Femur (tissue), 1 donor: ENCODE data around the gene NGFR.

Experiments
- DNase-seq: peaks from one replicate; pipeline ENCODE4 v3.0.0-alpha.2; 2017

The NGFR gene, protein sequence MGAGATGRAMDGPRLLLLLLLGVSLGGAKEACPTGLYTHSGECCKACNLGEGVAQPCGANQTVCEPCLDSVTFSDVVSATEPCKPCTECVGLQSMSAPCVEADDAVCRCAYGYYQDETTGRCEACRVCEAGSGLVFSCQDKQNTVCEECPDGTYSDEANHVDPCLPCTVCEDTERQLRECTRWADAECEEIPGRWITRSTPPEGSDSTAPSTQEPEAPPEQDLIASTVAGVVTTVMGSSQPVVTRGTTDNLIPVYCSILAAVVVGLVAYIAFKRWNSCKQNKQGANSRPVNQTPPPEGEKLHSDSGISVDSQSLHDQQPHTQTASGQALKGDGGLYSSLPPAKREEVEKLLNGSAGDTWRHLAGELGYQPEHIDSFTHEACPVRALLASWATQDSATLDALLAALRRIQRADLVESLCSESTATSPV

DNA sequence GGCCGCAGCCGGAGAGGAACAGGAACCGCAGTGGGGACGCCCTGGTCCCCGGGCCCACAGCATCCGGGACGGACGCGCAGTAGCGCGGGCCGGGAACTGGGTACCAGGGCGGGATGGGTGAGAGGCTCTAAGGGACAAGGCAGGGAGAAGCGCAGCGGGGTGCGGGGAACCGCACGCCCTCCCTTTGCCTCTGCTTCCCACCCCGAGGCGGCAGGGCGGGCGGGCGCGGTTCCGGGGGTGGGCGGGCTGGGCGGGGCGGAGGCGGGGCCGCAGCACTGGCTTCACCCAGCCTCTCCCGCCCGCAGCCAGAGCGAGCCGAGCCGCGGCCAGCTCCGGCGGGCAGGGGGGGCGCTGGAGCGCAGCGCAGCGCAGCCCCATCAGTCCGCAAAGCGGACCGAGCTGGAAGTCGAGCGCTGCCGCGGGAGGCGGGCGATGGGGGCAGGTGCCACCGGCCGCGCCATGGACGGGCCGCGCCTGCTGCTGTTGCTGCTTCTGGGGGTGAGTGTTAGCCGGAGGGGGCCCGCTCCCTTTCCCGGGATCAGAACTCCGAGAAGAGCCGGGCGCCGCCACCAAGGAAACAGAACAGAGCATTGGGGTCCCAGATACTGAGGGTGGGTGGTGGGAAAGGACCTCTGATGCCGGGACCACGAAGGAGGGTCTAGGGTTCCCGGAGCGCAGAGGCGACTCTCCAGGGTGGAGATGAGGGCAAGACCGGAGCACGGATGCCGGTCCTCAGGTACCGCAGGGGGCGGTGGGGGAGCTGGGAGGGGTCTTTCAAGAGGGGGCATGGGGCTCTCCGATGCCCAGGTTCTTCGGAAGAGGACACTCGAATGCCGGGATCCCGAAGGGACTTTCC, at the start of gene NGFR:
Gene NGFR, plus strand, starts transcription at position 308 of the 856 bp plus-strand sequence. Its CDS starts 125 bp downstream, at position 433.
- peak; percentile 81 for DNase-seq

DNA sequence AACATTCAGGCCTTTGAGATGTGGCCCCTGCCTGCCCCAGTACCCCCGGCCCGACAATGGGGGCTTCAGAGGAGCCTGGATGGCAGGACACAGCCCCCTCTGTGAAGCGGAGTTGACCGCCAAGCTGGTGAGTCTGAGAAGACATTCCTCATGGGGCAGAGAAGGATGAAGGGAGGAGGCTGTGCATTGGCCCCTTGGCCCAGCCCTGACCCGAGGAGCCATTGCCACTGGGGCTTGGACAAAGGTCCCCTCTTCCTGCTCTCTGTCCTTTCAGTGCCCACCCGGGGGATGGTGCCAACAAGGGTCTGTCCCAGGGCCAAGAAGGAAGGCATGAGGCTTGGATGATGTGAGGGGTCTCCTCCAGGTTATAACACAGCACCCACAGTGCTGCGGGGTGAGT, 49.5 kb upstream of the NGFR start:
- DNase-seq, result no peak

- no peak for DNase-seq
These were observed 47.3 kb upstream of the NGFR start for GRCh38 chr17:49447628-49448302.

- no peak for DNase-seq
These were observed 44.9 kb upstream of the NGFR start for GRCh38 chr17:49450181-49450580.

- DNase-seq, result no peak
These were observed 44.4 kb upstream of the NGFR start for GRCh38 chr17:49450735-49451134.

DNA sequence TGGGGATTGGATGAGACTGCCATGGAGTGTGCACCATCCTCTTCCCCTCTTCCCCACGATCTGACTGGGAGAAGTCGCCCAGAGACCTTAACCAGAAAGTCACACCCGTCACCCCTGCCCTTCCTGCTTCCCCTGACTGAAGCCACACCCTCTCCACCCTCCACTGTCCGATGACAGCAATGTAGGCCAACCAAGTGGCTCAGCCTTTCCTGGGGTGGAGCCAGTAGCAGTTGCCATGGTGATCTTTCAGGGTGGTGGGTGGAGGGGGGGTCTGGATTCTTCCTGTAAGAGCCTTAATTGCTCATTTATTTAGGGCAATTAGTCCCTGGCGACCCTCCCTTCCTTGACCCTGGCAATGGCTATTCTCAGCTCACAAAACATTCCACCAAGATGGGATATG, 42.9 kb upstream of the NGFR start:
- DNase-seq, result peak; percentile 46

DNA sequence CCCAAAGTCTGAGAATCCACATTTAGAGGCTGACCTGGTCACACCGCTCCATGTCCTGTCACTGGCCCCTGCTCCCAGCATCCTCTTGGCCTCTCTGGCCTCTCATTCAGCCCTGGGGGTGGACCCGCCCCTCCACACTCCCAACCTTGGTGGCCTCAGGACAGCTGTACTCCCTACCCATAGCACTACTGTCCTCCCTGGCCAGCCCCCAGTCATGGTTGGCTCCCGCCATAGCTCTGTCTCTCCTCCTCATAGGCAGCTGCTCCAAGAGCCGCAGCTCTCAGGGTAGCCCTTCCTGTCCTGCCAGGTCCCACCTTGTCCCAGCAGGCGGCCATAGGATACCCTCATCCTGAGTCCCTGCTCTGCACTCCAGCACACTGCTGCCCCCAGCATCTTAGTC, 42.4 kb upstream of the NGFR start:
- DNase-seq, result no peak

GRCh38 chr17:49454050-49454449, 41.0 kb upstream of the NGFR start:
- DNase-seq, result peak; percentile 46

GRCh38 chr17:49455272-49455861, 39.7 kb upstream of the NGFR start:
- DNase-seq, result no peak

GRCh38 chr17:49456183-49456965, 38.7 kb upstream of the NGFR start:
- DNase-seq, result peak; percentile 80

DNA sequence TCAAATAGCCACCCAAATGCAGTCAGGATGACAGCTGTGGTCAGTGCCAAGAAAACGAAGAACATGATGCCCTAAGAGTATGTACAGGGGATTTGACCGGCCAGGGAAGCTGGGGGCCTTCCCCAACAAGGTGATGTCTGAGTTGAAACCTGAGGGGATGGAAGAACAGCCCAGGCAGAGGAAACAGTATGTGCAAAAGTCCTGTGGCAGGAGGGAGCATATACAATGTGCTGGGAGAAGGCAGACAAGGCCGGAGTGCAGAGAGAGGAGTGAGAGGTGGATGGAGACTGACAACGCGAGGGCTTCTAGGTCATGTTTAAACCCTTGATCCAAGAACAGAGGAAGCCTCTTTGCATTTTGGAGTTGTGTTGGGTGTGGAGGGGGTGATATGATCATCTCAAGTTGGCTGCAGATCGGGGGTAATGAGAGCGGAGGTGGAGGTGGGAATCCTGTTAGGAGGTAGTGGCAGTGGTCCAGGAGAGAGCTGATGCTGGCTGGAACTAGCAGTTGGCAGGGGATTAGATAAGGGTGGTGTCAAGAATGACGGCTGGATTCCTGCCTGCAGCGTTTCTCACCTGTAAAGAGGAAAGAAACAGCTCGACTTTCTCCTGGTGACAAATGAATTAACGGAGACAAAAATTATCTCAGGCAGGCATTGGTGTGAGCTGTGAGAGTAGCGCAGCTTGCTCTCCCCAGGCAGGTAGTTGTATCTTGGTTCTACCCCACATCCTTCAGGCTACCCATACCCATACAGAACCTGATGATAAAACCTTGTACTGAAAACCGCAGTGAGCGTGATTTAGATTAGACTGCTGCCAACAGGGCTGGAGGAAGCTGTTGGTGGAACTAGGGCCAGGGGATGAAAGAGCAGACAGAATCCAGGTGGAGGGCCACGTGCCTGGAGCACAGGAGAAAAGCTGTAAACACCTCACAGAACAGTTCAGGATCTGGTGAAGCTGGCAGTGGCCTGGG, 37.2 kb upstream of the NGFR start:
- DNase-seq, result no peak

DNA sequence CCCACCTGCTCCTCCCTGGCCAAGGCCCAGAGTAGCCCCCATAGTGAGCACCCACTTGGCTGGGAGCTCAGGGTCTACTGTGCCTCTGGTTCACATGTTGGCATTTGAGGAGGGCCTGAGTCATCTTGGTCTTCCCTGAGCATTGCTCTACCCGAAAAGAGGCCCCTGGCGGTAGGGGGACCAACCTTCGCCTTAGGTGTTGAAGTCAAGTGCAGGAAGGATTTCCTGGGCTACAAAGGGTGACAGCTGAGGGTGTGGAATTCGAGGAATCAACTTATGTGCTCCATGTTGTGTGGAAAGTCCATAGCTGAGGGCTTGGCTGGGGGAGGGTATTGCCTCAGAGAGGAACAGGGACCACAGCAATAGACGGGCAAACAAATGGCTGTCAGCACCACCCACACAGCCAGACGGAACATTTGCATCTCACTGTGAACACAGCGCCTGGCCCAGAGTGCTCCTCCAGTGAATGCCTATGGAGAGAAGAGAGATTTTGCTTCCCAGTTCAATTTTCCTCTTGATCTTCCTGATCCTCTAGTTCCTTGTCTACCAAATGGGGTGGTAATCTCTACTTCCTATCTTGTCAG, 35.6 kb upstream of the NGFR start:
- DNase-seq, result no peak

DNA sequence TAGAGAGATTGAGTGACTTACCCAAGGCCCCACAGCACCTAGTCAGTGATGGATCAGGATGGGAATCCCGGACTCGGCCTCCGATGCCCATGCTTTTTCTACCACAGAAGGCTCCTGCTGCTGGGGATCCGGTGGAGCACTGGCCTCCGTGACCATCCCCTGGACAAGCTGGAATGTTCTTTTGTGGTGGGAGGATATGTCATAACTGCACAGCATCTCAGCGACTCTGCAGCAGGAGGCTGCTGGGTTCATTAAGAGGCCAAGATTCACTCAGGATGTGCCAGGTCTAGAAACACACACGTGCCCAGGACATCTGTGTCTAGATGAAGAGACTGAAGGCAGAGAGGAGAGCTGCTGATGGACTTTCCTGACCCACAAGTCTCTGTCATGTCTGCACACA, 34.7 kb upstream of the NGFR start:
- no peak for DNase-seq

- DNase-seq, result no peak
These were observed 33.5 kb upstream of the NGFR start for GRCh38 chr17:49461580-49461979.

DNA sequence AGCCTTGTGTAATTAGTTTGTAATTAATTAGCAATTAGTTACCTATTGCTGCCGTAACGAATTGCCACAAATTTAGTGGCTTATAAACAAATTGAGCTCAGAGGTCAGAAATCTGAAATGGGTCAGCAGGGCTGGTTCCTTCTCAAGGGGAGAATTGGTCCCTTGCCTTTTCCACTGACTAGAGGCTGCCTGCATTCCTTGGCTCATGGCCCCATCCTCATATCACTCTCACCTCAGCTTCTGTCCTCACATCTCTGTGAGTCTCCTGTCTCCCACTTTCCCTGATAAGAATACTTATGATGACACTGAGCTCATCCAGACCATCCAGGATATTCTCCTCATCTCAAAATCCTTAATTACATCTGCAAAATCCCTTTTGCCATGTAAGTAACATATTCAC, 31.0 kb upstream of the NGFR start:
- DNase-seq, result no peak

DNA sequence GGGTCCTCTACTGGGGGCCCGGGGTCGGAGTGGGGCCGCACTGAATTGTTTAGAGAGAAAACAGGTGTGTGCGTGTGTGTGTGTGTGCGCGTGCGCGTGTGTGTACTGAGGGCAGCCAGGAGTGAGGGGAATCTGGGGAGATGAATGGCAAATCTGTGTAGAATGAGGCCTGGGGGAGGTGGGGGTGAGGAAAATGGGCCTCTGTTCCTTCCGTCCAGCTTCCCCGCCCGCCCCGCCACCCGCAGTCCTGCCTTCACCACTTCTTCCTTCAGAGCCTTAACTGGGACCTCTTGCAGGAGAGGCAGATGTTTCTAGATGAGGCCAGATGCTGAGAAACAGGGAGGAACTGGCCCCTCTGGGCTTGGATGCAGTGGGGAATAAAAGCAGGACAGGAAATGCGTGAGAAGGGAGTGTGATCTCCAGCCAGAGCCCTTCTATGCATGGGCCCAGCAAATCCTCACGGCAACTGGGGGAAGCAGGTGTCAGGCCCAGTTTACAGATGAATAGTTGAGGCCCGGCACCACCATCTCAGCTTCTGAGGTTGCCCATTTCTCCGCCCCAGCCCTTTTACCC, 29.7 kb upstream of the NGFR start:
- no peak for DNase-seq

- no peak for DNase-seq
These were observed 28.7 kb upstream of the NGFR start for GRCh38 chr17:49466436-49466835.

GRCh38 chr17:49467175-49467574, 27.9 kb upstream of the NGFR start:
- no peak for DNase-seq

GRCh38 chr17:49468811-49469385, 26.2 kb upstream of the NGFR start:
- no peak for DNase-seq
